ENCODE measurements around the gene OCA2.

The OCA2 gene

GRCh38 chr15:27933562-27933961, 165.6 kb downstream of the OCA2 start:
- DNase-seq: no peak

- DNase-seq: no peak
Observed at GRCh38 chr15:27932600-27932999, 166.5 kb downstream of the OCA2 start.

GRCh38 chr15:27928386-27928785, 170.7 kb downstream of the OCA2 start:
- DNase-seq: no peak

GRCh38 chr15:27912283-27912682, 186.8 kb downstream of the OCA2 start:
- no peak for DNase-seq

- no peak for DNase-seq
Observed at GRCh38 chr15:27906802-27907201, 192.3 kb downstream of the OCA2 start.

GRCh38 chr15:27903405-27903804, 195.7 kb downstream of the OCA2 start:
- DNase-seq: no peak

- DNase-seq: no peak
Observed at GRCh38 chr15:27902680-27903385, 196.3 kb downstream of the OCA2 start.

GRCh38 chr15:27899583-27900285, 199.4 kb downstream of the OCA2 start:
- no peak for DNase-seq

- DNase-seq: no peak
Observed at GRCh38 chr15:27897481-27897880, 201.6 kb downstream of the OCA2 start.

GRCh38 chr15:27894645-27895044, 204.5 kb downstream of the OCA2 start:
- no peak for DNase-seq

- no peak for DNase-seq
Observed at GRCh38 chr15:27889258-27889657, 209.9 kb downstream of the OCA2 start.

- DNase-seq: no peak
Observed at GRCh38 chr15:27885201-27885600, 213.9 kb downstream of the OCA2 start.

- no peak for DNase-seq
Observed at GRCh38 chr15:27884726-27885125, 214.4 kb downstream of the OCA2 start.

- DNase-seq: no peak
Observed at GRCh38 chr15:27878841-27879240, 220.3 kb downstream of the OCA2 start.

GRCh38 chr15:27873828-27874227, 225.3 kb downstream of the OCA2 start:
- DNase-seq: no peak

- no peak for DNase-seq
Observed at GRCh38 chr15:27873039-27873438, 226.1 kb downstream of the OCA2 start.

- no peak for DNase-seq
Observed at GRCh38 chr15:27872355-27872754, 226.8 kb downstream of the OCA2 start.

- no peak for DNase-seq
Observed at GRCh38 chr15:27871902-27872260, 227.2 kb downstream of the OCA2 start.

- no peak for DNase-seq
Observed at GRCh38 chr15:27871078-27871901, 227.8 kb downstream of the OCA2 start.

- no peak for DNase-seq
Observed at GRCh38 chr15:27870320-27870719, 228.8 kb downstream of the OCA2 start.

- no peak for DNase-seq
Observed at GRCh38 chr15:27869697-27870281, 229.3 kb downstream of the OCA2 start.

GRCh38 chr15:27868828-27869404, 230.2 kb downstream of the OCA2 start:
- no peak for DNase-seq

- no peak for DNase-seq
Observed at GRCh38 chr15:27867861-27868260, 231.3 kb downstream of the OCA2 start.
